GM20000 (cell line): Measurements from ENCODE around the gene SDCCAG8.

ENCODE experiments used
- DNase-seq: peaks from one replicate; pipeline ENCODE4 v3.0.0; 2012; ENCODE audit warnings: low spot score
- CTCF ChIP-seq: IDR thresholded peaks from 2 replicates; pipeline ENCODE4 v1.5.1; 2012; ENCODE audit warnings: mild to moderate bottlenecking, control low read depth; ENCODE audit errors: extremely low read depth, missing control alignments

Gene SDCCAG8

GRCh38 chr1:243287123-243287460 is 31.3 kb downstream of the SDCCAG8 start:
- DNase-seq, result no peak
- TF ChIP-seq CTCF, result no peak

DNA sequence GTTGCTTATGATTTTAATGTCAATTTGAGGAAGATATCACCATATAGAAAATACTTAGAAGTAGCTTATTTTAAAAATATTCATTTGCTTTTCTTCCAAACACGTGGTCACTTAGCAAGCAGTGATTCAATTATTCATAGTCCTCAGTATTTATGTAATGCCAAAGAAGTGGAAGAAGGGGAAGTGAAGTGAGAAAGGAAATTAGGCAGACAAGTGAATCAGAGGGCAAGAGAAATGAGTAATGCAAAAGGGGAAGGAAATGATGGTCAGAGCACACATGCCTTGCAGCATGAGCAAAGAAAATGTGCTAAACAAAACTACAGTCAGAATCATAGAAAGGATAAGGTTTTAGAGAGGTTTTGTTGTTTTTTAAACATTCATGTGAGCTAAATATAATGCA is 31.8 kb downstream of the SDCCAG8 start:
- no peak for TF ChIP-seq CTCF
- peak; percentile 53 for DNase-seq

GRCh38 chr1:243288062-243288461 is 32.2 kb downstream of the SDCCAG8 start:
- DNase-seq, result no peak

DNA sequence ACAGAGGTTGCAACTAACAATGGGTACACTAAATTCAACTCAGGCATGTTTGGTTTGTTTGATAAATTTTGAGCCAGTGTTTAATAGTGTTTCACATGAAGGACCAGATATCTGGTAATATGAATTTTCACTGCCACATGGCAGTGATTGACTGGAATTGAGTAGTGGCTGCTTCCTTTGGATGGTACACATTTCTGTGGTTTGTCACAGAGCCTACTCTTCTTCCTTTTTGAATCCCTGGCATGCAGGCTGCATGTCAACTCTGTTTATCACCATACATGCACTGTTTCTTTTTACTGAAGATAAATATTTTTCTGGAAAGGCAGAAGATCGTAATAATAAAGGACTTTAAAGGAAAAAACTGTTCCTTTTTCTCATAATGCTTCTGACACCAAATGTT is 35.5 kb downstream of the SDCCAG8 start:
- no peak for DNase-seq
- no peak for TF ChIP-seq CTCF

More at GRCh38 chr1:243288062-243288461, 32.2 kb downstream of the SDCCAG8 start:
- TF ChIP-seq CTCF, result no peak

DNA sequence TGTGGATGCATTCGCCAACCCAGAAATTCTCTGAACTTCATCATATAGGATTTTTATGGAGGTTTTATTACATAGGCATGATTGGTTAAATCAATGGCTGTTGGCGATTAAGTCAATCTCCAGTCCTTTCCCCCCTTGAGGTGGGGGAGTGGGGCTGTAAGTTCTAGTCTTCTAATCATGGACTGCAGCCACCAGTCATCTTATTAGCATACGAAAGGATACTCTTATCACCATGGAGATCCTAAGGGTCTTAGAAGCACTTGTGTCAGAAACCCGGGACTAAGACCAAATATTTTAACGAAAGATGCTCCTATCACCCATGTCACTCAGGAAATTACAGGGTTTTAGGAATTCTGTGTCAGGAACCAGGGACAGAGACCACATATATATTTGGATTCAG is 36.3 kb downstream of the SDCCAG8 start:
- no peak for TF ChIP-seq CTCF
- no peak for DNase-seq

GRCh38 chr1:243293941-243294722 is 38.3 kb downstream of the SDCCAG8 start:
- TF ChIP-seq CTCF, result no peak
- DNase-seq, result no peak

GRCh38 chr1:243294723-243295121 is 38.9 kb downstream of the SDCCAG8 start:
- TF ChIP-seq CTCF, result no peak
- DNase-seq, result no peak
